ENCODE measurements around the gene TSSK2.

GRCh38 chr22:19085233-19085718 lies 45.8 kb upstream of the TSSK2 start:
- TF ChIP-seq, protein P1, sequence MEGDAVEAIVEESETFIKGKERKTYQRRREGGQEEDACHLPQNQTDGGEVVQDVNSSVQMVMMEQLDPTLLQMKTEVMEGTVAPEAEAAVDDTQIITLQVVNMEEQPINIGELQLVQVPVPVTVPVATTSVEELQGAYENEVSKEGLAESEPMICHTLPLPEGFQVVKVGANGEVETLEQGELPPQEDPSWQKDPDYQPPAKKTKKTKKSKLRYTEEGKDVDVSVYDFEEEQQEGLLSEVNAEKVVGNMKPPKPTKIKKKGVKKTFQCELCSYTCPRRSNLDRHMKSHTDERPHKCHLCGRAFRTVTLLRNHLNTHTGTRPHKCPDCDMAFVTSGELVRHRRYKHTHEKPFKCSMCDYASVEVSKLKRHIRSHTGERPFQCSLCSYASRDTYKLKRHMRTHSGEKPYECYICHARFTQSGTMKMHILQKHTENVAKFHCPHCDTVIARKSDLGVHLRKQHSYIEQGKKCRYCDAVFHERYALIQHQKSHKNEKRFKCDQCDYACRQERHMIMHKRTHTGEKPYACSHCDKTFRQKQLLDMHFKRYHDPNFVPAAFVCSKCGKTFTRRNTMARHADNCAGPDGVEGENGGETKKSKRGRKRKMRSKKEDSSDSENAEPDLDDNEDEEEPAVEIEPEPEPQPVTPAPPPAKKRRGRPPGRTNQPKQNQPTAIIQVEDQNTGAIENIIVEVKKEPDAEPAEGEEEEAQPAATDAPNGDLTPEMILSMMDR (IDR thresholded peaks at IDR 0.05): no peak
- no peak for TF ChIP-seq POLR2A (IDR thresholded peaks at IDR 0.05)
